CD4-positive, alpha-beta T cell (primary cell): ENCODE results near the gene PLCL1. TPM values are rescaled to one million over a fixed set of nuclear protein-coding genes. Genes with fewer than 3 reads are reported as not detected.

Experiments used
- ATAC-seq: fragments of 200-7000 bp; cut with Tn5 transposase; one replicate; pipeline ENCODE4 v1.10.0; 2022; ENCODE audit warnings: mild to moderate bottlenecking; ENCODE audit not compliant: poor library complexity
- CTCF ChIA-PET: fragments of 350-600 bp; sonication (Branson Sonifier 250); formaldehyde crosslinking; loops from one replicate; lab custom pipeline; 2021; ENCODE audit warnings: antibody characterized with exemption, inconsistent platforms; lab: Charles Lee
- POLR2A ChIA-PET: fragments of 350-600 bp; sonication (Branson Sonifier 250); formaldehyde crosslinking; loops from one replicate; lab custom pipeline; 2021; ENCODE audit warnings: antibody characterized with exemption, inconsistent platforms; lab: Charles Lee
- DNase-seq, 14 experiments: peaks; one replicate each; pipeline ENCODE4 v3.0.0-alpha.2; 2013 to 2020; ENCODE audit warnings: mixed read lengths in 2 of 14
- H3K27ac ChIP-seq, 2 donors: one replicate each; pipeline versions ENCODE4 v1.5.1 to v1.7.0; 2013; ENCODE audit warnings: low read length in 2 of 2, low read depth in 1 of 2, mild to moderate bottlenecking in 1 of 2
- H3K27me3 ChIP-seq, 2 experiments: 1 replicate in 1 of 2; 2 replicates in 1 of 2; pipeline versions ENCODE4 v1.6.1 to v1.7.0; 2013; ENCODE audit warnings: low read length in 2 of 2, control low read depth in 1 of 2, mild to moderate bottlenecking in 1 of 2, moderate library complexity in 1 of 2; ENCODE audit not compliant: insufficient read depth in 2 of 2, control insufficient read depth in 1 of 2
- H3K36me3 ChIP-seq: one replicate; pipeline ENCODE4 v1.6.1; 2013; ENCODE audit warnings: low read length, control low read depth; ENCODE audit not compliant: insufficient read depth
- H3K4me1 ChIP-seq: one replicate; pipeline ENCODE4 v1.6.1; 2013; ENCODE audit warnings: low read length, control low read depth; ENCODE audit not compliant: insufficient read depth
- H3K4me3 ChIP-seq: one replicate; pipeline ENCODE4 v1.5.1; 2013; ENCODE audit warnings: mild to moderate bottlenecking, low read length, moderate library complexity
- H3K9me3 ChIP-seq, 2 experiments: 1 replicate in 1 of 2; 2 replicates in 1 of 2; pipeline versions ENCODE4 v1.6.1 to v1.7.0; 2013; ENCODE audit warnings: low read length in 2 of 2, mild to moderate bottlenecking in 2 of 2, control low read depth in 1 of 2, moderate library complexity in 1 of 2; ENCODE audit not compliant: control insufficient read depth in 1 of 2, insufficient read depth in 1 of 2
- H3K27ac Mint-ChIP-seq: one replicate; pipeline ENCODE4 v1.8.0; 2020; ENCODE audit warnings: mixed read lengths
- H3K27me3 Mint-ChIP-seq: one replicate; pipeline ENCODE4 v1.8.0; 2021; ENCODE audit warnings: mixed read lengths
- H3K36me3 Mint-ChIP-seq: one replicate; pipeline ENCODE4 v1.8.0; 2021; ENCODE audit warnings: low read depth, mixed read lengths
- H3K4me1 Mint-ChIP-seq: one replicate; pipeline ENCODE4 v1.8.0; 2021; ENCODE audit warnings: low read depth, mixed read lengths
- H3K4me3 Mint-ChIP-seq: one replicate; pipeline ENCODE4 v1.8.0; 2020; ENCODE audit warnings: mild to moderate bottlenecking, mixed read lengths
- H3K9me3 Mint-ChIP-seq: one replicate; pipeline ENCODE4 v1.8.0; 2020; ENCODE audit warnings: mixed read lengths
- CTCF ChIP-seq: fragments of 200-600 bp; IDR thresholded peaks from one replicate; pipeline ENCODE4 v1.8.0; 2022; ENCODE audit warnings: antibody characterized with exemption, mild to moderate bottlenecking
- intact Hi-C, 2 experiments: fragments of 100-400 bp; cut with DNase I in 1 of 2; cut with micrococcal nuclease in 1 of 2; formaldehyde crosslinking; loops; one replicate each; pipeline versions ENCODE4 v1.15.1 to v1.9.0; 2023 to 2025; cut with DNase I, micrococcal nuclease
- total RNA-seq, 174 experiments: library from RNA in 2 of 174; stranded (reverse) in 2 of 174; gene quantifications; one replicate each; pipeline ENCODE4 v1.2.3 and lab custom pipeline; 2021 to 2026

The PLCL1 gene
- total RNA-seq, 2 experiments from 2014 or later = 27.0 to 28.3 TPM

- Histone ChIP-seq H3K9me3 (no peaks in the 10 kb centered on the region), H3K27me3 (no peaks in the 10 kb centered on the region), H3K4me3 (no peak overlapping the region), H3K27ac (no peak overlapping the region), H3K36me3 (no peaks in the 10 kb centered on the region), H3K4me1 (no peaks in the 10 kb centered on the region)
- POLR2A ChIA-PET = no interaction called here
- CTCF ChIA-PET = no interaction called here
- H3K9me3 Mint-ChIP-seq = no peaks in the 10 kb centered on the region
- ATAC-seq = no peak
- H3K4me3 Mint-ChIP-seq = no peak overlapping the region
- peaks cover 21% of the 10 kb centered on the region for H3K36me3 Mint-ChIP-seq
- H3K27ac Mint-ChIP-seq = no peak overlapping the region
- intact Hi-C loops = loop anchor here (2.0 to 5.0 kb wide), 3 partner anchors 167 to 422 kb away; partner anchors contain the start of gene MARS2 (in 1 of the 2)
- no peak for TF ChIP-seq CTCF
- DNase-seq = no peak
- peaks cover 6% of the 10 kb centered on the region for H3K4me1 Mint-ChIP-seq
- H3K27me3 Mint-ChIP-seq = no peaks in the 10 kb centered on the region
Measured at GRCh38 chr2:198129609-198130008, 325.2 kb downstream of the PLCL1 start.

GRCh38 chr2:198134293-198134955 lies 330.0 kb downstream of the PLCL1 start:
- CTCF ChIA-PET = interaction anchor here (1.2 kb wide), 1 partner anchor 33 kb away, joined by 3 read pairs; no protein-coding TSS in a partner anchor
- H3K9me3 Mint-ChIP-seq = no peaks in the 10 kb centered on the region
- no peak overlapping the region for H3K27ac ChIP-seq

DNA sequence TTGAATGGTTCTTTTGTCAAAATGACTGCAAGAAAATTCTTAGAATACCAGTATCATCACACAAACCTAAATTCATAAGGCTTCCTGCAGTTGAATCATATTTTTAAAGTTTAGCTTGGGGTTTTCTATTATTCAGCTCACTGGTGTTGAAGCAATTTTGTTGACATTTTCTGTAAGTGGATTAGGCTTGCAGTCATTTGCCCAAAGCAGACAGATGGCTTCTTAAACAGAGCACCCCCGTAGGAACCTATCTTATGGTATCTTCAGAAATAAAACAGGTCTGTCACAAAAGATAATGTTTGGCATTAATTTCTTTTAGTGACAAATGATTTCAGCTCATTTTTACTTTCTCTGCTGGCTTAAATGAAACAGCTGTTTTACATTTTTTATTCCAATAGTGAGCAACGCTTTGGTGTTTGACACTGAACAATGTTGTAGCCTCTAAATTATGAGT lies 331.1 kb downstream of the PLCL1 start:
- no peaks in the 10 kb centered on the region for H3K27me3 Mint-ChIP-seq
- ChIA-PET CTCF (no interaction called here), POLR2A (no interaction called here)
- DNase-seq = no peak
- no peak overlapping the region for H3K27ac Mint-ChIP-seq
- Histone ChIP-seq H3K27me3 (no peaks in the 10 kb centered on the region), H3K27ac (no peak overlapping the region), H3K4me1 (no peaks in the 10 kb centered on the region), H3K36me3 (no peaks in the 10 kb centered on the region), H3K9me3 (no peaks in the 10 kb centered on the region), H3K4me3 (no peak overlapping the region)
- H3K4me3 Mint-ChIP-seq = no peak overlapping the region
- intact Hi-C loops = no loop called here
- no peaks in the 10 kb centered on the region for H3K9me3 Mint-ChIP-seq
- no peaks in the 10 kb centered on the region for H3K4me1 Mint-ChIP-seq
- no peak for TF ChIP-seq CTCF
- H3K36me3 Mint-ChIP-seq = peaks cover 45% of the 10 kb centered on the region
- ATAC-seq = no peak

More at GRCh38 chr2:198134293-198134955, 330.0 kb downstream of the PLCL1 start:
- DNase-seq (no peak), ATAC-seq (no peak)
- H3K4me3 Mint-ChIP-seq = no peak overlapping the region
- no peaks in the 10 kb centered on the region for H3K36me3 ChIP-seq
- H3K27me3 Mint-ChIP-seq = no peaks in the 10 kb centered on the region
- H3K27me3 ChIP-seq = no peaks in the 10 kb centered on the region
- TF ChIP-seq CTCF = no peak
- H3K9me3 ChIP-seq = no peaks in the 10 kb centered on the region
- H3K4me3 ChIP-seq = no peak overlapping the region
- H3K27ac Mint-ChIP-seq = no peak overlapping the region
- intact Hi-C loops = no loop called here
- POLR2A ChIA-PET = interaction anchor here (0.9 kb wide), 1 partner anchor 330 kb away, joined by 3 read pairs; the partner anchor contains the start of gene PLCL1
- H3K4me1 ChIP-seq = no peaks in the 10 kb centered on the region
- peaks cover 45% of the 10 kb centered on the region for H3K36me3 Mint-ChIP-seq
- peaks cover 2% of the 10 kb centered on the region for H3K4me1 Mint-ChIP-seq
